ENCODE measurements around the gene COL1A2. TPM values are rescaled to one million over a fixed set of nuclear protein-coding genes. Genes with fewer than 3 reads are reported as not detected.

The COL1A2 gene
- total and polyA plus RNA-seq, 2 donors (not counting 1 experiment from before 2014, with no cell fraction given): 2,400 to 3,638 TPM

DNA sequence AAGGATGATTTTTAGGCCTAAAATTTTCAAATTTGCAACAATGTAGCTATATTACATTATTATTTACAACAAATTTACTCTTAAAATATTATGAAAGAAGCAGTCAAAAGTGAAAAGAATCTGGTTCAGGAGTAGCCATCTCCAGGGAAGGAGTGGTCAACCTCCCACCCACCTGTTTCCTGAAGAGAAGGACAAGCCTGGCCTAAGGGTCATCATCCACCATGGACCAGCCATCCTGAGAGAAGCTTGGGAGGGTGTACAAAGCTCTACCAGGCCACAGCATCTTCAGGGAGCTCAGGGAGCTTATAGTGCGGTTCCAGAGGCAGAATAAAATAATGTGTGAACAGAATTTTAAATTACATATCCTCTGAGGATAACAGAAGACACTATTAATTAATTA lies 38.1 kb downstream of the COL1A2 start:
- no peak for TF ChIP-seq EZH2 (IDR thresholded peaks at IDR 0.05; ENCODE audit: low read length, missing control alignments)
- TF ChIP-seq, protein P1, sequence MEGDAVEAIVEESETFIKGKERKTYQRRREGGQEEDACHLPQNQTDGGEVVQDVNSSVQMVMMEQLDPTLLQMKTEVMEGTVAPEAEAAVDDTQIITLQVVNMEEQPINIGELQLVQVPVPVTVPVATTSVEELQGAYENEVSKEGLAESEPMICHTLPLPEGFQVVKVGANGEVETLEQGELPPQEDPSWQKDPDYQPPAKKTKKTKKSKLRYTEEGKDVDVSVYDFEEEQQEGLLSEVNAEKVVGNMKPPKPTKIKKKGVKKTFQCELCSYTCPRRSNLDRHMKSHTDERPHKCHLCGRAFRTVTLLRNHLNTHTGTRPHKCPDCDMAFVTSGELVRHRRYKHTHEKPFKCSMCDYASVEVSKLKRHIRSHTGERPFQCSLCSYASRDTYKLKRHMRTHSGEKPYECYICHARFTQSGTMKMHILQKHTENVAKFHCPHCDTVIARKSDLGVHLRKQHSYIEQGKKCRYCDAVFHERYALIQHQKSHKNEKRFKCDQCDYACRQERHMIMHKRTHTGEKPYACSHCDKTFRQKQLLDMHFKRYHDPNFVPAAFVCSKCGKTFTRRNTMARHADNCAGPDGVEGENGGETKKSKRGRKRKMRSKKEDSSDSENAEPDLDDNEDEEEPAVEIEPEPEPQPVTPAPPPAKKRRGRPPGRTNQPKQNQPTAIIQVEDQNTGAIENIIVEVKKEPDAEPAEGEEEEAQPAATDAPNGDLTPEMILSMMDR (conservative IDR thresholded peaks at IDR 0.05 in 1 of 2, IDR thresholded peaks at IDR 0.05 in 1 of 2; ENCODE audit: low read depth in 1 of 2, low read length in 2 of 2): no peak
- no peak overlapping the region for H2AFZ ChIP-seq (ENCODE audit: low read length)
- no peaks in the 10 kb centered on the region for H3K4me1 ChIP-seq (ENCODE audit: control insufficient read depth, extremely low read depth, insufficient read depth, low read length)
- H3K27me3 ChIP-seq (ENCODE audit: control insufficient read depth, insufficient read depth, low read length): no peaks in the 10 kb centered on the region
- no peaks in the 10 kb centered on the region for H3K79me2 ChIP-seq (ENCODE audit: control insufficient read depth, insufficient read depth, low read length)
- H3K9ac ChIP-seq (ENCODE audit: insufficient read depth, low read length): no peak overlapping the region
- H4K20me1 ChIP-seq (ENCODE audit: control insufficient read depth, extremely low read depth, insufficient read depth, low read length): peaks cover 4% of the 10 kb centered on the region
- H3K27ac ChIP-seq (ENCODE audit: insufficient read depth, low read length): no peak overlapping the region
- no peaks in the 10 kb centered on the region for H3K9me3 ChIP-seq (ENCODE audit: control insufficient read depth, insufficient read depth, low read depth, low read length)
- H3K36me3 ChIP-seq (ENCODE audit: control insufficient read depth, insufficient read depth, low read length): peaks cover 5% of the 10 kb centered on the region
- no peak overlapping the region for H3K4me2 ChIP-seq (ENCODE audit: extremely low read depth, insufficient read depth, low read length)
- H3K4me3 ChIP-seq (replicated peaks in 1 of 4; ENCODE audit: control extremely low read depth in 1 of 4, insufficient read depth in 1 of 4, low read depth in 3 of 4, low read length in 4 of 4): no peak overlapping the region
- DNase-seq (ENCODE audit: low read depth in 2 of 2): peak; percentile 20 to 67

DNA sequence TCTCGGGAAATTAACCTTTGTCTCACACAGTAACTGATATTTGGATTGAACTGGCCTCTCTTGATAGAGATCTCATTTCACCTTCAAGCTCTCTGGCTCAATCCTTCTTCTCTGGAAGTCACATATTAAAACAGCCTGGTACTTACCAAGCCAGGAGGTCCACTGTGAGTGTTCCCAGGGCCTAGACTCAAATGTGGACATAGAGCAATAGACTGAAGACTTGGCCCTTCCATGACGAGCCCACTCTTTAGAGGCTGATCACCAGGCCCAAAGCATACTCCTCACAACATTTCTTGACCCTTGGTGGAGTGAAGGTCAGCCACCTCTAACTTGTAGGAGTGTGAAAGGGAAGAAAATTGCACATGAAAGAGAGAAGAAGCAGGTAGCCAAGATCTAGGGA lies 38.5 kb downstream of the COL1A2 start:
- Histone ChIP-seq H2AFZ (ENCODE audit: low read length) (no peak overlapping the region), H3K4me2 (ENCODE audit: extremely low read depth, insufficient read depth, low read length) (no peak overlapping the region), H3K36me3 (ENCODE audit: control insufficient read depth, insufficient read depth, low read length) (peaks cover 2% of the 10 kb centered on the region), H3K27ac (ENCODE audit: insufficient read depth, low read length) (no peak overlapping the region), H3K9ac (ENCODE audit: insufficient read depth, low read length) (no peak overlapping the region), H3K4me1 (ENCODE audit: control insufficient read depth, extremely low read depth, insufficient read depth, low read length) (no peaks in the 10 kb centered on the region), H3K27me3 (ENCODE audit: control insufficient read depth, insufficient read depth, low read length) (no peaks in the 10 kb centered on the region), H4K20me1 (ENCODE audit: control insufficient read depth, extremely low read depth, insufficient read depth, low read length) (peaks cover 4% of the 10 kb centered on the region), H3K9me3 (ENCODE audit: control insufficient read depth, insufficient read depth, low read depth, low read length) (no peaks in the 10 kb centered on the region), H3K79me2 (ENCODE audit: control insufficient read depth, insufficient read depth, low read length) (no peaks in the 10 kb centered on the region), H3K4me3 (replicated peaks in 1 of 4; ENCODE audit: control extremely low read depth in 1 of 4, insufficient read depth in 1 of 4, low read depth in 3 of 4, low read length in 4 of 4) (no peak overlapping the region)
- DNase-seq (ENCODE audit: low read depth in 2 of 2): peak in 1 of 2 donors; percentile 9
- TF ChIP-seq, protein P1 (conservative IDR thresholded peaks at IDR 0.05 in 1 of 2, IDR thresholded peaks at IDR 0.05 in 1 of 2; ENCODE audit: low read depth in 1 of 2, low read length in 2 of 2): no peak
- TF ChIP-seq EZH2 (IDR thresholded peaks at IDR 0.05; ENCODE audit: low read length, missing control alignments): no peak

DNA sequence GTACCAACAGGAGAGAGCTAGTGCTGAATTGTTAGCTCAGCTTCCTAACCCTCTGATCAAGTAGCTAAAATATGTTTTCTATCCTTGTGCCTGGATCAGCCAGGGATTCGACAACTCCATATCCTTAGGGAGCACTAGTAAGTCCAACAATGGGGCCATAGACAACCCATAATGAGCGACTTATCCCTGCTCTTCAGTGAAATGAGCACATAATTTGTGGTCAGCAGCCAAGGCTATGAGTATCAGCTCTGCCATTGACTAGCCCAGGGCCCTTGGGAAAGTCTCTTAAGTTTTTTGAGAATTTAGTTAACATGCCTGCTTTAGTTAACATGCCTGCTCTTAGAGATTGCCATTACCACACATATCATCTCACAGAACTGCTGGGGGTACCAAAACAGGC lies 39.3 kb downstream of the COL1A2 start:
- Histone ChIP-seq H3K4me3 (replicated peaks in 1 of 4; ENCODE audit: control extremely low read depth in 1 of 4, insufficient read depth in 1 of 4, low read depth in 3 of 4, low read length in 4 of 4) (no peak overlapping the region), H4K20me1 (ENCODE audit: control insufficient read depth, extremely low read depth, insufficient read depth, low read length) (peaks cover 2% of the 10 kb centered on the region), H3K27me3 (ENCODE audit: control insufficient read depth, insufficient read depth, low read length) (no peaks in the 10 kb centered on the region), H3K4me2 (ENCODE audit: extremely low read depth, insufficient read depth, low read length) (no peak overlapping the region), H3K36me3 (ENCODE audit: control insufficient read depth, insufficient read depth, low read length) (no peaks in the 10 kb centered on the region), H3K4me1 (ENCODE audit: control insufficient read depth, extremely low read depth, insufficient read depth, low read length) (no peaks in the 10 kb centered on the region), H3K9ac (ENCODE audit: insufficient read depth, low read length) (no peak overlapping the region), H2AFZ (ENCODE audit: low read length) (no peak overlapping the region), H3K27ac (ENCODE audit: insufficient read depth, low read length) (no peak overlapping the region), H3K79me2 (ENCODE audit: control insufficient read depth, insufficient read depth, low read length) (no peaks in the 10 kb centered on the region), H3K9me3 (ENCODE audit: control insufficient read depth, insufficient read depth, low read depth, low read length) (no peaks in the 10 kb centered on the region)
- no peak for TF ChIP-seq EZH2 (IDR thresholded peaks at IDR 0.05; ENCODE audit: low read length, missing control alignments)
- TF ChIP-seq, protein P1 (conservative IDR thresholded peaks at IDR 0.05 in 1 of 2, IDR thresholded peaks at IDR 0.05 in 1 of 2; ENCODE audit: low read depth in 1 of 2, low read length in 2 of 2): no peak
- peak; percentile 5 to 66 for DNase-seq (ENCODE audit: low read depth in 2 of 2)

All from fibroblast of lung (primary cell).